ENCODE data around the gene DCUN1D2. TPM values are rescaled to one million over a fixed set of nuclear protein-coding genes. Genes with fewer than 3 reads are reported as not detected.

The DCUN1D2 gene
- total RNA-seq, 1 experiment from 2014 or later, result 38.6 TPM

GRCh38 chr13:113429608-113429985 is 60.9 kb downstream of the DCUN1D2 start:
- intact Hi-C loops (cut with micrococcal nuclease; ENCODE audit: unreplicated experiment), result no loop called here
- DNase-seq (ENCODE audit: low spot score), result no peak
- TF ChIP-seq CTCF (conservative IDR thresholded peaks at IDR 0.05; ENCODE audit: low read depth, low read length) (no peak), EZH2 (IDR thresholded peaks at IDR 0.05; ENCODE audit: borderline replicate concordance, low read depth, low read length, poor library complexity, severe bottlenecking) (no peak)
- no TSS peak for BruUV-seq (replicated peaks)
- Histone ChIP-seq H3K27me3 (replicated peaks; ENCODE audit: insufficient read depth, low read depth, low read length, poor library complexity) (no peaks in the 10 kb centered on the region), H3K9me3 (ENCODE audit: low read depth, low read length, poor library complexity, severe bottlenecking) (no peaks in the 10 kb centered on the region), H3K36me3 (ENCODE audit: insufficient read depth, low read length, poor library complexity, severe bottlenecking) (no peaks in the 10 kb centered on the region), H3K4me3 (ENCODE audit: low read depth, low read length, poor library complexity, severe bottlenecking) (no peak overlapping the region), H3K4me1 (ENCODE audit: insufficient read depth, low read length, poor library complexity, severe bottlenecking) (no peaks in the 10 kb centered on the region), H3K27ac (ENCODE audit: low read depth, low read length, poor library complexity, severe bottlenecking) (no peak overlapping the region)
- ChIA-PET CTCF (no interaction called here), POLR2A (ENCODE audit: low non-redundant PET) (no interaction called here)

- H3K27ac ChIP-seq (ENCODE audit: low read depth, low read length, poor library complexity, severe bottlenecking), result no peak overlapping the region
- H3K36me3 ChIP-seq (ENCODE audit: insufficient read depth, low read length, poor library complexity, severe bottlenecking), result no peaks in the 10 kb centered on the region
- no peaks in the 10 kb centered on the region for H3K27me3 ChIP-seq (replicated peaks; ENCODE audit: insufficient read depth, low read depth, low read length, poor library complexity)
- TF ChIP-seq CTCF (conservative IDR thresholded peaks at IDR 0.05; ENCODE audit: low read depth, low read length), result no peak
- TF ChIP-seq EZH2 (IDR thresholded peaks at IDR 0.05; ENCODE audit: borderline replicate concordance, low read depth, low read length, poor library complexity, severe bottlenecking), result no peak
- ChIA-PET CTCF (no interaction called here), POLR2A (ENCODE audit: low non-redundant PET) (no interaction called here)
- intact Hi-C loops (cut with micrococcal nuclease; ENCODE audit: unreplicated experiment), result no loop called here
- H3K4me1 ChIP-seq (ENCODE audit: insufficient read depth, low read length, poor library complexity, severe bottlenecking), result no peaks in the 10 kb centered on the region
- no TSS peak for BruUV-seq (replicated peaks)
- H3K4me3 ChIP-seq (ENCODE audit: low read depth, low read length, poor library complexity, severe bottlenecking), result no peak overlapping the region
- no peaks in the 10 kb centered on the region for H3K9me3 ChIP-seq (ENCODE audit: low read depth, low read length, poor library complexity, severe bottlenecking)
- no peak for DNase-seq (ENCODE audit: low spot score)
These were observed 61.5 kb downstream of the DCUN1D2 start for GRCh38 chr13:113428871-113429607.

GRCh38 chr13:113428469-113428865 is 62.0 kb downstream of the DCUN1D2 start:
- BruUV-seq (replicated peaks), result no TSS peak
- Histone ChIP-seq H3K36me3 (ENCODE audit: insufficient read depth, low read length, poor library complexity, severe bottlenecking) (no peaks in the 10 kb centered on the region), H3K27ac (ENCODE audit: low read depth, low read length, poor library complexity, severe bottlenecking) (no peak overlapping the region), H3K9me3 (ENCODE audit: low read depth, low read length, poor library complexity, severe bottlenecking) (no peaks in the 10 kb centered on the region), H3K27me3 (replicated peaks; ENCODE audit: insufficient read depth, low read depth, low read length, poor library complexity) (no peaks in the 10 kb centered on the region), H3K4me1 (ENCODE audit: insufficient read depth, low read length, poor library complexity, severe bottlenecking) (no peaks in the 10 kb centered on the region), H3K4me3 (ENCODE audit: low read depth, low read length, poor library complexity, severe bottlenecking) (no peak overlapping the region)
- ChIA-PET POLR2A (ENCODE audit: low non-redundant PET) (no interaction called here), CTCF (no interaction called here)
- DNase-seq (ENCODE audit: low spot score), result no peak
- TF ChIP-seq EZH2 (IDR thresholded peaks at IDR 0.05; ENCODE audit: borderline replicate concordance, low read depth, low read length, poor library complexity, severe bottlenecking), result no peak
- no peak for TF ChIP-seq CTCF (conservative IDR thresholded peaks at IDR 0.05; ENCODE audit: low read depth, low read length)
- intact Hi-C loops (cut with micrococcal nuclease; ENCODE audit: unreplicated experiment), result no loop called here
